Dermis blood vessel endothelial cell (primary cell): ENCODE measurements around the gene CTIF. TPM values are rescaled to one million over a fixed set of nuclear protein-coding genes. Genes with fewer than 3 reads are reported as not detected.

Source experiments
- DNase-seq: peaks from one replicate; pipeline ENCODE4 v3.0.0; 2010
- total RNA-seq: library from RNA; depleted of rRNA; stranded (reverse); fragments of >200 nt; gene quantifications from 2 replicates; pipeline ENCODE4 v1.2.3, GENCODE V29; 2014

Gene CTIF
- total RNA-seq, 1 donor from 2014 or later, result 18.0 TPM

DNA sequence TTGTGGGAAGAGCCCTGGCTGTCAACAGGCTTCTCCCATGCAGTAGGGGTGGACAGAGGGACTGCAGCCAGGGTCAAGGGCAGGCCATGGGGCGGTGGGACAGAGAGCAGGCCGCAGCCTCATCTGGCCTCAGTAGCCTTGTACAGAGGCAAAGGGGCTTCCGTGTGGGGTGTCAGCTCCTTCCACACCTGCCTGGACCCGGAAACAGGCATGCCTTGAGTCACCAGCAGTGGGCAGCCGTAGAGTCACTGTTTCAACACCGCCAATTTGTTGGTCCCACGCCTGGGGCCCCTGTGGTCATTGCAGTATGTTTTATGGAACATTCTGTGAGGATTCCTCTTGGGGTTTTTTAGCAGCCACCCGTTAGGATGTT, 238.9 kb downstream of the CTIF start:
- DNase-seq, result peak; percentile 23

DNA sequence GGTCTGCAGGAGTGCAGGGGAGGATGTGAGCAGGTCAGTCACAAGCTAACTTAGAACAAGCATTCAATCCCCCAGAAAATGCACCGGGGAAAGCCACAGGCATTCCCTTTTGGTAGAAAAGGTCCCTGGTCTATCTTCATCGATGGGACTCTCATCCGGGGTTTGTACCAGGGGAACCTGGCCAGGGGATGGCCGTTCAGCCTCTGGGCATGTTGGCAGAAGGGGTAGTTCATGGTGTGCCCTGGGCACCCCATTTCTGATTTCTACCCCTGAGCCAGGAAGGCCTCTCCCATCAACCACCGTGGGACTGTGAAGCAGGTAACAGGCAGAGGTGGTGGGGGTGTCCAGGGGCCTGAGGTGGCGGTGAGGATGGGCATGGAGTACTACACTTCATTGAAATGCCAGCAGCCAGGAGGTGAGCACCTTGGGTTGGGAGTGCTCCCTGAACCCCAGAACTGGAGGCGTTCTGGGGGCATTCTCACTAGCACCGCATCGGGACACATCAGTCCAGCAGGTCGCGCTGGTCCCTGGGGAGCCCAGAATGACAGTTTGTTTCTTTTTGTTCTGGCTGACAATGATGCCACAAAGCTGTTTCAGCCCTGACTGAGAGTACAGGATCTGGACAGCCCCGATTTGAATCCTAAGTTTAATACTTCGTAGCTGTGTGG, 239.6 kb downstream of the CTIF start:
- no peak for DNase-seq

DNA sequence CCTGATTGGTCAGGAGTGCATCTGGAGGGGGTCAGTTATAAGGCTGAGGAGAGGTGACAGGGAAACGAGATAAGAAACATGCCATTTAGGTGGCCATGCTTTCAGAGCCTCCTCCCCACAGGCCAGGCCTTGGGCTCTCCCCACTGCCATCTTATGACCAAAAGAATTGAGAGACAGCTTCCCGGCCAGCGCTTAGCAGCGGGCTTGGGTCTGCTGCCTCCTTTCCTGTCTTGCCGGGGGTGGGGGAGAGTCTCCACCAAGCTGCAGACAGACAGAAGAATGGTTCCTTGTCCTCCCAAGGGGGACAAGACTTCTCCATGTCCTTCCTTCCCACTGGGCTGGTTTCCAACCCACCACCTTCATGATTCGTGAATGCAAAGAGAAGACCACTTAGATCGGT, 240.6 kb downstream of the CTIF start:
- no peak for DNase-seq

DNA sequence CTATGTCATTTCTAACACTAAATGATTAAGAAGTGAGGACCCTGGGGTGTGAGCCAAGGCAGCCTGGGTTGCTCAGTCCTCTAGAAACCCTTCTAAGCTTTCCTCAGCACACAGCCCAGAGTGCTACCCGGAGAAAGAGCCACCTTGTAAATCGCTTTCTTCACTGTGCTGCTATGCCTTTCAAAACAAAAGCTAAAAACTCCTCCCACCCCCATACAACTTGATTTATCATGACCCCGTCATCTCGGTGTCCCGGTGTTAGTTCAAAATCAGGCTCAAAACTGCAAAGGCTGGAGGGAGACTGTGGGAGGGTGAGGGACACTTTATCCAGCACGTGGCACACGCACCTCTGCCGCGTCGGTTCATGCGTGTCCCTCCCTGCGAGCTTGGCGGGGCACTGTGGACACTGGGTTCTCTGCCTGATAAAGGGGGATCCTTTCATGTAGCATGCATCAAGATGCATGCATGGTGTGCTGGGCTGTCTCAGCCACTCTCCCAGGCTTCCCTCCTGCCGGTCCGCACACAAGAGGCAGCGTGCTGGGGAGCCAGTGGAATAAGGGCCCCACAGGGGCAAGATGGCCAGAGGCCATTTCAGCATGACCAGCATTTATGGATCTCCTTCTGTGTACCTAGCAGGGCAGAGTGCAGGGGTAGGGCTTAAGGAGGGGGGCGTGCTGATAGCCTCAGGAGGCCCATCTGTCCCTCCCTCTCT, 241.5 kb downstream of the CTIF start:
- DNase-seq, result no peak

DNA sequence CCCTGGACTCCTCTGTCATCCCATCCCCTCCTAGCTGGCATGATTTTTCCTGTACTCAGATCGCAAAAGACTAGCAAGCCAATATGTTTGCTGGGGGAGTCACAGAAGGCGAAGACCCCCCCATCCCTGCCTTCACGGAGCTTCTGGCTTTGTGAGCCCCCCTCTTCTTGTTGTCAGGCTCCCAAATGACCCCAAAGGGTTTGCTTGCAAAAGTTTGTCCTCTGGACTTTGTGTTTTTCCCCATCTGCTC, 242.0 kb downstream of the CTIF start:
- DNase-seq, result no peak

DNA sequence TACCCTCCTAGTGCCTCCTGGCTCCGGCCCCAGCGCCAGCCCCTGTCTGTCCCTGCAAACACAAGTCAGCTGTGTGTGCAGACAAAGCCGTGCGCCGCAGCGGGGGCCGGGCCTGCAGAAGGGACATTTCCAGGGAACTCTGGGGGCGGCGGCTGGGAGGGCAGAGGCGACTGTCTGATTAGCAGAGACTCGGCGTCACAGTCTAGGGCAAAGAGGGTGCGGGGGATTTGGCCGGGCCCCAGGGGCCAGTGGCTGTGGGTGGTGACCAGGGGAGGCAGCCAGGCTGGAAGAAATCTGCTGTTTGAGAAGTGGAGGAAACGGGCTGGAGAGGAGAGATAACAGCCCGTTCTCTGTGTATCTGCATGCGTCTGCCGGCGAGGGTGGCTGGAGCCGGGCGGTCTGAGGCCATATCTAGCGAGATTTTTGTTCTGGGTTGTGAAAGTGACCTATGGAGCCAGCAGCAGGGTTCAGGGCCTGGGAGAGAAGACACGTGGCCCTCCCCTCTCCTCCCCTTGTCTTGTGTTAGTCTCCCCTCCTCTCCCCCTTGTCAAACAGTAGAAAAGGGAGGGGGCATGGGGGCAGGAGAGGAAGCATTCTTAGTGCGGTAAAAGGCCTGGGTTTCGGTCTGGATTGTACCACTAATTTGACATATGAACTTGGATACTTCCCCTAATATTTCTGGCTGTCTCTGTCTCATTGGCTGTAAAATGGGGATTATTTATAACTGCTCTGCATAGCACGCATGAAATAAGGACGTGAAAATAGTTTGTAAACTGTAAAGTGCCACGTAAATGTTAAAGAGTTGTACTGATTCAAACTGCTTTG, 242.5 kb downstream of the CTIF start:
- peak; percentile 75 for DNase-seq

DNA sequence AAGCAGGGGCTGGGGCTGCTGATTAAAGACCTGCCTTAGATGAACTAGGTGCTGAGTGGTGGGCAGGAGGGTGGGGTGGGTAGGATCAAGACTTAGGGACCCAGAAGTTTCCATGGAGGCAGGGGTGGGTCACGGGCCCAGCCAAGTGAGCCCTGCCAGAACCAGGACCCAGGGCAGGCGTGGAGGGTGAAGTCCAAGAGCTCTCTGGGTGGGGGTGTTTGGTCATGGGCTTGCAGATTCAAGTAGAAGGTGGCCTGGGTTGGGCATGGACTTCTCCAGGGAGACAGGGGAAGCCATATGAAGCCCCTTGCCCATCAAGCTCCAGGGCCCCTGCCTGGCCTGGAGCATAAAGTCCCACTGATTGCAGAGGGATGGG, 243.1 kb downstream of the CTIF start:
- DNase-seq, result no peak

DNA sequence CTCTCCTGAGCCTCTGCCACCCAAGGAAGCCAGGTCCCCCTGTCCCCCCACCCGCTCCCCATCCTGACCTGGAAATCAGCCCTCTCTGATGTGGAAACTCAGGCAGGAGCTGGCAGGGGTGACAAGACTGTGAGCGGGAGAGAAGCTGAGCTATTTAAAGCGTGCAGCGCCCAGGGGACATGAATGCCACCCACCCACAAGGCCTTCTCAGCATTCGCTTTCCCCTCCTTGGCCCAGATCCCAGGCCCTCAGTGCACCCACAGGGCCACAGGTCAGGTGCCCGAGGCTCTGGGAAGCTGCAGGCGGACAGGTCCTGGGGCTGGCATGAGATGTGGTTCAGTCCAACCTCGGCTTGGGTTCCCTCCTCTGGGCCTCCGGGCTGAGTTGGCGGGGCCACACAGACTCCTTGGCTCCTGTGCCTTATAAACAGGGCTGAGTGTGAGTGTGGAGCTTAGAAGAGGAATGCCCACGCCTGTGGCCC, 243.6 kb downstream of the CTIF start:
- DNase-seq, result no peak

DNA sequence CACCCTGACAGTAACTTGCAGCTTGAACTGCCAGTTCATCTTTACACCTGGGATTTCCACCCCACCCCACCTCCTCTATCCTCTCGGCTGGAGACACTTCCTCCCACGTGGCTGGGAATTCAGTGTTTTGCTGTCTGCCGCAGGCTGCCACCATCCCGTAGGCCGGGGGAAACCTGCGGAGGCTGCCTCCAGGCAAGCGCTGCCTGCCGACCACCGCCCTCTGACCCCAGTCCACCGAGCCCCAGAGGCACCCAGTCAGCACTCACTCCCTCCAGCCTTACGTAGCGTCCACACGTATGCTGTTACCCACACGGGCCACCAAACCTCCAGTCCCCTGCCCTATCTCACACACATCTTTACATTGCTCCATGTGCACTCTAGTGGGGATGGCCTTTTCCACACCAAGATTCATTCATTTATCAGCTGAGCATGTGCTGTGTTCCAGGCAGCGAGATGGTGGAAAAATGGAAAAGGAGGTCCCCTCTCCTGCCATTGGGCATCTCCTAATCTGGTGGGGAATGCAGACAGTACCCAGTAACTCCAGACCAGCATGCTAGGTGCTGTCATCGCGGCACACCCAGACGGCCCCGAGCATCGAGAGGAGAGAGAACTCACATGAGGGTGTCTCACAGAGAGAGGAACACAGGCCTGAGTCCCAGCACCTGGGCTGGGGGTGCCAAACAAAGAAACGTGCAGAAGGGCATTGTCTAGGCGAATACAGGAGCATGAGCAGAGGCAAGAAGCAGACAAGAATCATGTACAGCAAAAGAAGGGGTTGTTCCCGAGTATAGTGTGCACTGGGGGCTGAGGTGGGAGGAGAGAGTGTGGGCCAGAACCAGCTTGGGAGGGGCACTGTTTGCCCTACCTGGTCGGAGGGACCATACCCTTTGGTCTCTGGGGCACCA, 245.0 kb downstream of the CTIF start:
- no peak for DNase-seq

DNA sequence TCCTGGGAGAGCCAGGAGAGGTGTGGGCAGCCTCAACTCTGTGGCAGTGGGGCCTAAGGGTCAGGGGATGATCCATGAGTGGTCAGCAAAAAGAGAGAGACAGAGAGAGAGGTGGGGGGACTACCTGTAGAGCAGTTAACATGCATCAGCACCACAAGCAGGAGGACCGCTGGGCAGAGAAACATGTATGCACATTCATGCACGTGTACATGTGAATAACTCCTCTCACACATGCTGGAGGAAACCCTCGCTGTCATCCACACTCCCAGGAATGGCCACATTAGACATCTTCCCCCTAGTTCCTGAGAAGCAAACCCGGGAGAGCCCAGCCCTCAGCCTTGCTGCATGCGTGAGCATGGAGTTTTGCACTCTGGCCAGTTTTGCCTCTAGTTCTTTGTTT, 245.8 kb downstream of the CTIF start:
- DNase-seq, result no peak

DNA sequence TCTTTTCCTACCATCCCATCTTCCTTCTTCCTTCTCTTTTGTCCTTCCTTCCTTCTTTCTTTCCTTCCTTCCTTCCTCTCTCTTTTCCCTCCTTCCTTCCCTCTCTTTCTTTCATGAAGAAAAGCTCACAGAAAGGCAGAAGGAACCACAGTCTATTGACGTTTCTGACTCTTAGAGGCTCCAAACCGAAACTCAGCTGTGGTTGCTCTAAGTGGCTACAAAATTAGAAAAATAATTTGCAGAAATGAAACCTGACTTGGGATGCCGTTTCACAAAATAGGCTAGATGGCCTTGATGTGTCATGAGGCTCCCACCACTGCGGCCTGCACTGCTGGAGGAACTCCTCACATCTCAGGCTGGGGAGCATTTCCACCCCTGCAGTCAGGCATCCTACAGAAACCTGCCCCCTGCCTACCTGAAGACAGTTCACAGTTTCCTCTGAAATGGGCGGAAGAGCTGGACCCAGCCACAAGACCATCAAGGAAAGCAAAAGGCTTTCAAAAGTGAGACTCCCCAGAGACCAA, 246.3 kb downstream of the CTIF start:
- DNase-seq, result no peak

DNA sequence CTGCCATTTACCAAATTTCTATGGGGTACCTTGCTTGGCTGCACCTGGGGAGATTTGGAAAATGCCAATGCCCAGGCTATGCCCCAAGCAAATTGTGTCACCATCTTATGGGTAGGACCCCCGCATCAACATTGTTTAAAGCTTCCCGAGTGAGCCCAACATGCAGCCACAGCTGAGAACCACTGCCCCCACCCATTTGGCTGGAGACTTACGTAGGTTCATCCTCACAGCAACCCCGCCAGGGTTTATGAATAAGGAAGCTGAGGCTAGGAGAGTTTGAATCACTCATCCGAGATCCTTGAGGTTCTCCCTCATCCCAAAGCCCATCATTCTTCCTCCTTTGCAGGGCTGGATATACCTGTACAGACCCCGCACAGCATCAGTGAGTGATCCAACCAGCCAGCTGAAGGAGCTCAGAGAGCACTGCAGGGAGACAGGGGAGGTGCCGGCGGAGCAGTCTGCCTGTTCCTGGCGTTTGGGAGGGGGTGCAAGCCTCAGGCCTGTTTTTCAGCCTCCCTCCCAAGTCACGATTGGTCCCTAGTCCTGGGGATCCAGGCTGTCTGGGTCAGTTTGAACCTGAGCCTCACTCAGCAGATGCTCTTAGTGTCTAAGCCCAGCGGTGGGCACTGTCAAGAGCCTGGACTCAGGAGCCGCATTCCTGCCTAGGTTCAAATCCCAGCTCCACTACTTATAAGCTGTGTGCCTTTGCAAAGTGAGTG, 247.1 kb downstream of the CTIF start:
- no peak for DNase-seq

DNA sequence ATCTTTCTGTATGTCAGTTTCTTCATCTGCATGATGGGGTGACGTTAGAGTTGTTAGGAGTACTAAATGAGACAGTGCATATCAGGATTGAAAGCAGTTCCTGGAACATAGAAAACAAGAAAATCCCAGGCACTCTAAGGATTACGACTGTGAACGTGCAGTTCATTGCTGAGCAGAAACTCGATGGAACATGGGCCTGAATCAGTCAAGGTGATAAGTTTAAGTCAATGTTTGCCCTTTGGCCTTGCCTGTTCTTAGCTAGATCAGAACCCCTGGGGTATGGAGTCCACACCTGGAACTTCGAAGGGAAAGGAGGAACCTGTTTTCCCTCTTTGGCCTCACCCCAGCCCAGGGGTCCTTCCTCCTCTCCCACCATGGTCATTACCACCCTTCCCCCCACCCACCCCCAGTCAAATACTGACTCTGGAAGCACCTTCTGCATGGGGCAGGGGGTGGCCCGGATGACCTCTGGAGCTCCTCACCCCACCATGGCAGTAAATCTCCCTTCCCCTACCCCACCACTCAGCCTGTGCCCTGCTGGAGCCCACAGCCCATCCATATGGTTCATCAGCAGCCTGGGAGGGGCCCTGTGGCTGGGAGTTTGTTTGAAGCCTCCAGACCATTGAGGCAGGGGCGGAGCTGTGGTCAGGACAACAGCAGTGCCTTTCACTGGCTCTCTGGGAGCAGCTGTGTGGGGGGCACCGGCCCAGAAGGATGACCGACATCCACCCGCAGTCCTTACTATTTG, 247.8 kb downstream of the CTIF start:
- no peak for DNase-seq

DNA sequence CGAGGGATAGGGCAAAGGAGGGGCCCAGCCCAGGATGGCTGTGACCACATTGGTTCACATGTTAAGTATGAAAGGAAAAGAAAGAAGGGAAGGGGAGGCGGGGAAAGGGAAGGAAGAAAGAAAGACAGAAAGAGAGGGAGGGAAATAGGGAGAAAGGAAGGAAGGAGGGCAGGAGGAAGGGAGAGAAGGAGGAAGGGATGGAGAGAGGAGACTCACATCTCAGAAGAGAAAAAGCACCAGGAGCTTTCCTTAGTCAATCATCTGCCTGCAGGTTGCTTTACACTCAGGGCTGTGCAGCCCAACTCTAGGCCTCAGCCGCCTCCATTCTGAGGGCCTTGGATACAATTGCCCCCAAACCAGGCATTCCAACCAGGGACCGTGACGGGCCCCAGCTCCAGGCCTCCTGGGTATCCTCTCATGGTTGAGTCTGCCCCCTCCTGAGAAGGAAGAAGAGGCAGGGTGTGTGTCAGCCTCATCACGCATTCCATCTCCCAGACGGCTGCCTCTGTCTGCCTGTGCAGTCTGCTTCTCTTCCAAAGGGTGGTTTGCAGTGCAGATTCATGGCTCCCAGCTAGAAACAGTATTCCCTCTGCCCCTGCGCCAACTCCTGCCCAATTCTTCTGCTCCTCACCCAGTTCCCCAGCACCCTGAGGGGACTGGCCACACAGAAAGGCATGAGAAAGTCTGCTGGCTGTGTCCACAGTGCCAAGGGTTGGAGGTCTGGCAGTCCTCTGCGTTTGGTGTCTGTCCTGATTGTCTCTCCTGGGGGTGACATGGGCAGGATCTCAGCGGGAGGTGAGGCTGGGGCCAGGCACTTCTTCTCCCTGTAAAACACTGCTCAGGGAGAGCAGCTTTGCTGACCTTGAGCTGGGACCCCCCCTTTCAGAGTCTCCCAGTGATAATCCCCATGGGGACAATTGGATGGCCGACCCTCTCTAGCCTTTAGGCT, 248.6 kb downstream of the CTIF start:
- no peak for DNase-seq

DNA sequence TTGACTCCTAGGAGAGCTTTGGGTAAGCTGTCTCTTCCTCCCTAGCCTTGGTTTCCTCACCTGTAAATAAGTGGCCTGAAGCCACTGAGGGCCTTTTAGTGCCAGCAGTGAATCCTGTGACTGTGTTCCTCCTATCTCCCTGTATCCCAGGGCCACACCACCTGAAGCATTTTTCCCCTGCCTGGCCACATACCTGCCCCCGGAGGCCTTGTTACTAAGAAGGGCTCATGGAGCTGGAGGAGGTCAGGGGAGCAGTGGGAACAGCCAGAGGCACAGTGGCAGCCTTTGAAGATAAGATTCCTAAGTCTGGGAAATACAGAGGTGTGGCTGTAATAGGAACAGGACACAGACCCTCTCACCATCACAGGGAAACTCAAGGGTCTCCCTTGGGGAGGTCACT, 249.5 kb downstream of the CTIF start:
- no peak for DNase-seq

DNA sequence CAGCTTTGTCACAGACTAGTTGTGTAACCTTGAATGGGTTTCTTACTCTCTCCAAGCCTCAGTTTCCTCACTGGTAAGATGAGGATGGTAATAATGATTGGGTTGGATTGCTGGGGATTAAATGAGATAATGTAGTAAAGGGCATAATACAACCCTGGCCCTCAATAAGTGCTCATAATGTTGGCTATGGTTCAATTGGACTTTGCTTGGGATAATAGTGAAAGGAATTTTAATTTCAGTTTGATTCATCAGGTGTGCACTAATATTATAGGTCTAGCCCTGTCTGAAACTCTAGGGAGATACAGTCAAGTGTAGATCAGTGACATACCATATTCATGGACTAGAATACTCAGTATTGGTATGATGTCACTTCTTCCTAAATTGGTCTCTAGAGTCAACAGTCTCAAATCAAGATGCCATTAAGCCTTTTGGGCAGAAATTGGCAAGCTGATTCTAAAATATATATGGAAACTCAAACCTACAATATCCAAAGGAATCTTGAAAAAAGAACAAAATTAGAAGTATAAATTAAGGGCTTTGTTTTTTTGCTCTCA, 250.5 kb downstream of the CTIF start:
- no peak for DNase-seq

DNA sequence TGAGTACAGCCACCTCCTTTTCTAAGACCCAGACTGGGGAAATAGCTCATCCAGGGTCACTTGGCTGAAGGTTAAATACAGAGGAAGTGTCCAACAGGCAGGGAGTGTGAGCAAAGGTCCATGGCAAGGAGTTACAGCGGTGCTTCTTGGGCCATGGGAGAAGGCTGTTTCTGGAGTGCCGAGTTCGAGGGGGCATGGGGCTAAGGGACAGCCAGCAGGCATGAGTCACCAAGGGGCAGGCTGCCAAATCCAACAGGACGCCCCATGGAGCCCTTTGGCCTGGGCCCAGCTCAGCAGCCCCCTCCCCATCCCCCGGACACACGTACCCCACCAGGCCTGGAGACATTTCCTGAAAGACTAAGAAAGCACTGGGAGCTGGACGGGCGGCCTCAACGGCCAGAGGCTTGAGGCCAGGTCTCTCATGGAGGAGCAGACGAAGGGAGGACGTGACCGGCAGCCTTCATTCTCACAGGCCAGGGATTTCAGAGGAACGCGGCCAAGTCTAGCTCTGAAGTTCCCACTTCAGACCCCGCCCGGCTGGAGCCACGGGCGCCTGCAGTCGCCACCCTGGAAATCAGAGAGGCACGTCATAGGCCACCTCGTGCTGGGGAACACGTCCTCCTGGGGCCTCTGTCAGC, 251.5 kb downstream of the CTIF start:
- peak; percentile 97 for DNase-seq

DNA sequence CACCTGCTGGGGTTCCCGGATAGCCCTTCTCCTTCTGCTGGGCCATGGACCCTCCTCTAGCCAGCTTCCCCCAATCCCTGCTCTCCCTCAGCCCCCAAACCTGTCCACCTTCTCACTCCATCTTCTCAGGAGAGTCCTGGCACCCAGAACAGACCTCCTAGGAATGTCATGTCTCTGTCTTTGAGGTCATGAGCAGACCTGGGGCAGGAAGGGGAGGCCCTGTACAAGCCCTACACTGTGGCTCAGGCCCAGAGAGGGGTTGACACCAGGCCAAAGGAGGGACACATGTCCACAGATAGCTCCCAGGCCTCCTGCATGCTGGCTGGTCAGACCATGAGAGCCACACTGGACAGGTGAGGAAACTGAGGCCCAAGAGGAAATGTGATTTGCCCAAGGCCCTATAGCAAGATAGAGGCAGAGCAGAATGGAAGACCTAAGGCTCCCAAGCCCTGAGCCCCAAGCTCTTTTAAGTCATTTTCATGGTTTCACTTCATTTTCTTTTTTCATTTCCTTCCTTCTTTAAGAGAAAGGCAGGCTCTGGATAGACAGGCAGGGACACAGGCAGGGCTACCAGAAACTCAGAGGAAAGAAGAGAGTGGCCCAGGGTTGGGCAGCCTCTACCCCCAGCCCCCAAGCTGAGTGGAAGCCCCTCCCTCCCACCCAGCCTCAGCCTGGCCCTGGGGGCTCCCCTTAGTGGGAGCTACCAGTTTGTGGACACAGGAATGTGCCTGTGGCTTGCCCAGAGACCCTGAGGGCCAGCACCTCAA, 252.2 kb downstream of the CTIF start:
- DNase-seq, result no peak
